ENCODE measurements around the gene STRBP.
"Not testable (repeated sequence)": the region's sequence is repeated elsewhere in the genome, so short reads cannot be mapped to it uniquely, and the experiment has no call there.

Gene STRBP

DNA sequence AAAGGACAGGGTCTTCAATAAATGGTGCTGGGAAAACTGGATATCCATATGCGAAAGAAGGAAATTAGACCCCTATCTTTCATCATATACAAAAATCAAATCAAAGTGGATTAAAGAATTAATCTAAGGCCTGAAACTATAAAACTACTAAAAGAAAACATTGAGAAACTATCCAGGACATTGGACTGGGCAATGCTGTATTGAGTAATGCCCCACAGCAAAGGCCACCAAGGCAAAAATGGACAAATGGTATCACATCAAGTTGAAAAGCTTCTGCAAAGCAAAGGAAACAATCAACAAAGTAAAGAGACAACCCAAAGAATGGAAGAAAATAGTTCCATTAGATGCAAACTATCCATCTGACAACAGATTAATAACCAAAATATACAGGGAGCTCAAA, 72.3 kb downstream of the STRBP start:
- in situ Hi-C loops (cut with MboI; ENCODE audit: low pct_unique_long_range_greater_than_20kb, low sequenced_read_pairs, unreplicated experiment) = no loop called here
- no peak for DNase-seq (ENCODE audit: low spot score)
- TF ChIP-seq, protein P1, sequence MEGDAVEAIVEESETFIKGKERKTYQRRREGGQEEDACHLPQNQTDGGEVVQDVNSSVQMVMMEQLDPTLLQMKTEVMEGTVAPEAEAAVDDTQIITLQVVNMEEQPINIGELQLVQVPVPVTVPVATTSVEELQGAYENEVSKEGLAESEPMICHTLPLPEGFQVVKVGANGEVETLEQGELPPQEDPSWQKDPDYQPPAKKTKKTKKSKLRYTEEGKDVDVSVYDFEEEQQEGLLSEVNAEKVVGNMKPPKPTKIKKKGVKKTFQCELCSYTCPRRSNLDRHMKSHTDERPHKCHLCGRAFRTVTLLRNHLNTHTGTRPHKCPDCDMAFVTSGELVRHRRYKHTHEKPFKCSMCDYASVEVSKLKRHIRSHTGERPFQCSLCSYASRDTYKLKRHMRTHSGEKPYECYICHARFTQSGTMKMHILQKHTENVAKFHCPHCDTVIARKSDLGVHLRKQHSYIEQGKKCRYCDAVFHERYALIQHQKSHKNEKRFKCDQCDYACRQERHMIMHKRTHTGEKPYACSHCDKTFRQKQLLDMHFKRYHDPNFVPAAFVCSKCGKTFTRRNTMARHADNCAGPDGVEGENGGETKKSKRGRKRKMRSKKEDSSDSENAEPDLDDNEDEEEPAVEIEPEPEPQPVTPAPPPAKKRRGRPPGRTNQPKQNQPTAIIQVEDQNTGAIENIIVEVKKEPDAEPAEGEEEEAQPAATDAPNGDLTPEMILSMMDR (IDR thresholded peaks at IDR 0.05; ENCODE audit: extremely low read depth, insufficient read depth, missing control alignments) = no peak

DNA sequence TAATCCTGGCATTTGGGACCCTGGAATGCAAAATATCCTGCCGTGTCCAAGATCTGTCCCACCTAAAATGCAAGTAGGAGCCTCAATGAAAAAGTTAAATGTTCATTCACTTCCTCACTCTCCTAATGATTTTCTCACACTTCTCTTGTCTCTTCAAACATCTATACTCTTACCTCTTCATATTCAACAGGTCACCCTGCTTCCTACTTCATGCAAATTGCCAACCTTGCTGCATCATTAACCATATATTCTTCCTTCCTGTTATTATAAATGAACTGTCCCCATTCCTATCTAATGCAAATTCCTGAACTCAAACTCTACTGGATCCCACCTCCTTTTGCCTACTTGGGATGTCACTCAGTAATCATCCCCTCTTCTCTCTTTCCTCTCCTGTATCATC, 74.4 kb downstream of the STRBP start:
- TF ChIP-seq, protein P1 (IDR thresholded peaks at IDR 0.05; ENCODE audit: extremely low read depth, insufficient read depth, missing control alignments) = no peak
- no peak for DNase-seq (ENCODE audit: low spot score)
- in situ Hi-C loops (cut with MboI; ENCODE audit: low pct_unique_long_range_greater_than_20kb, low sequenced_read_pairs, unreplicated experiment) = no loop called here

DNA sequence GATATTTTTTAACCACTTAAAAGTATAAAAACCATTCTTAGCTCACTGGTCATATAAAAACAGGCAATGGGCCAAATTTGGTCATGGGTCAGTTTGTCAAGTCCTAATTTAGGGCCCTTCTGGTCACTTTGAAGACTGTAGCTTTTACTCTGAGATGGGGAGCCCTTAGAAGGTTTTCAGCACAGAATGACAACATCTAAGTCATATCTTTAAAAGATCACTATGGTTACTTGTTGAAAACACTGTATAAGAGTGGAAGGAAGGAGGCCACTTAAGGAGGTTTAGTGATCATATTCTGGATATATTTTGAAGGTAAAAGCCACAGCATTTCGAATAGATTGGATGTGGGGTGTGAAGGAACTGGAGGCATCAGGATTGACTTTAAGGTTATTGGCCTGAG, 76.7 kb downstream of the STRBP start:
- no peak for DNase-seq (ENCODE audit: low spot score)
- TF ChIP-seq, protein P1 (IDR thresholded peaks at IDR 0.05; ENCODE audit: extremely low read depth, insufficient read depth, missing control alignments) = no peak
- in situ Hi-C loops (cut with MboI; ENCODE audit: low pct_unique_long_range_greater_than_20kb, low sequenced_read_pairs, unreplicated experiment) = no loop called here

DNA sequence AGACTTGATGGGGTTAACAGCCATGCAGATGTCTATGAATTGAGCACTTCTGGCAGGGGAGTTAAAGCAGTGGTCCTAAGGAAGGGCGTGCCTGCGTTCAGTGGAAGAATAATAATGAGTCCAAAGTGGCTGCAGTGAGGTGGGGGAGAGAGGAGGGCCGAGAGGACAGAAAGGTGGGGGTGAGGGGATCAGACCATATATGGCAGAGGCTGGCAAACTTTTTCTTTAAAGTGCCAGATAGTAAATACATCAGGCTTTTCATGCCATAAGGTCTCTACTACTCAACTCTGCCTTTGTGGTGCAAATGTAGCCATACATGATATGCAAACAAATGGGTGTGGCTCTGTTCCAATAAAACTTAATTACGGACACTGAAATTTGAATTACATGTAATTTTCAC, 77.1 kb downstream of the STRBP start:
- DNase-seq (ENCODE audit: low spot score) = no peak
- in situ Hi-C loops (cut with MboI; ENCODE audit: low pct_unique_long_range_greater_than_20kb, low sequenced_read_pairs, unreplicated experiment) = no loop called here
- TF ChIP-seq, protein P1 (IDR thresholded peaks at IDR 0.05; ENCODE audit: extremely low read depth, insufficient read depth, missing control alignments) = no peak

DNA sequence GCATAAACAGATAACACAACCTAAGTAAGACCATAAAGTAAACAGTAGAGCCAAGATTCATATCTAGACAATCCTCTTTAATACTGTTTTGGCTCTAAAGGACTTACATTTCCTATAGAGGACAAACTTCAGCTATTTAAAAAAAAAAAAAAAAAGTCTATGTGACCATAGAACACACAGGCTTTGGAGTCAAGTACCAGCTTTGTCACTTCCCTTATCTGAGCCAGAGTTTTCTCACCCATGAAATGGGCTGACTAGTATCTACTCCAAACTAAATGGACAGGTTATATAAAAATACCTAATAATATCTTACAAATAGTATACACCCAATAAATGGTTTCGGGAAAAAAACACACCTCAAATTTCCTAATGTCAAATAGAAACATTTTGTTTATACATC, 81.3 kb downstream of the STRBP start:
- in situ Hi-C loops (cut with MboI; ENCODE audit: low pct_unique_long_range_greater_than_20kb, low sequenced_read_pairs, unreplicated experiment) = no loop called here
- TF ChIP-seq, protein P1 (IDR thresholded peaks at IDR 0.05; ENCODE audit: extremely low read depth, insufficient read depth, missing control alignments) = no peak
- DNase-seq (ENCODE audit: low spot score) = no peak

DNA sequence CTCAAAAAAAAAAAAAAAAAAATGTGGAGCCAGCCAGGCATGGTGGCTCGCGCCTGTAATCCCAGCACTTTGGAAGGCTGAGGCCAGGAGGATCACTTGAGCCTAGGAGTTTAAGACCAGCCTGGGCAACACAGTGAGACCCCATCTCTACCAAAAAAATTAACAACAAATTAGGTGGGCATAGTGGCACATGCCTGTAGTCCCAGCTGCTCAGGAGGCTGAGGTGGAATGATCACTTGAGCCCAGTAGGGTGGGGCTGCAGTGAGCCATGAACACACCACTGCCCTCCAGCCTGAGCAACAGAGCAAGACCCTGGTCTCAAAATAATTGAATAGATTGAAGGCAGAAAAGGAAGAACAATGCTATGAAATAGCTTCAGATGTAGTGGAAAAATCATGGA, 82.4 kb downstream of the STRBP start:
- in situ Hi-C loops (cut with MboI; ENCODE audit: low pct_unique_long_range_greater_than_20kb, low sequenced_read_pairs, unreplicated experiment); DNase-seq (ENCODE audit: low spot score): not testable (repeated sequence)

DNA sequence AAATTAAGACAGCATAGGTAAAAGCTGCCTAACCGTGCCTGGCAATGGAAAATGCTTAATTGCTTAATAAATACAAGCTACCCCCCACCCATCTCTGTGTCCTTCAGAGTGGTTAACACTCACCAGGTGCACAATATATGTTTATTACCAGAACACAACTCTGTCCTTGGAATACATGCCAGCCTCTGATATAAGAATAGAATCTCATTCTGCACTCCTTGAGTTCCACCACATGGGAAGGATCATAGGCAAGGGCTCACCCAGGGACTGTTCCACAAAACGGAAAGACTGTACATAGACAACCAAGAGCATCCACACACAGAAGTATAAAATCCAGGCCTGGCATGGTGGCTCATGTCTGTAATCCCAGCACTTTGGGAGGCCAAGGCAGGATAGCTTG, 91.4 kb downstream of the STRBP start:
- no peak for DNase-seq (ENCODE audit: low spot score)
- in situ Hi-C loops (cut with MboI; ENCODE audit: low pct_unique_long_range_greater_than_20kb, low sequenced_read_pairs, unreplicated experiment) = no loop called here
- TF ChIP-seq, protein P1 (IDR thresholded peaks at IDR 0.05; ENCODE audit: extremely low read depth, insufficient read depth, missing control alignments) = no peak
